Ovary (tissue), 1 donor: ENCODE results near the gene CD300LF.

Experiments
- EP300 ChIP-seq: sonication (generic); formaldehyde crosslinking; IDR thresholded peaks from one replicate; pipeline ENCODE4 v1.6.1; 2017; ENCODE audit warnings: antibody characterized with exemption
- POLR2A ChIP-seq: fragments of 450-650 bp; IDR thresholded peaks from one replicate; pipeline ENCODE4 v1.6.1; 2017; ENCODE audit warnings: antibody characterized with exemption, mild to moderate bottlenecking, moderate library complexity

DNA sequence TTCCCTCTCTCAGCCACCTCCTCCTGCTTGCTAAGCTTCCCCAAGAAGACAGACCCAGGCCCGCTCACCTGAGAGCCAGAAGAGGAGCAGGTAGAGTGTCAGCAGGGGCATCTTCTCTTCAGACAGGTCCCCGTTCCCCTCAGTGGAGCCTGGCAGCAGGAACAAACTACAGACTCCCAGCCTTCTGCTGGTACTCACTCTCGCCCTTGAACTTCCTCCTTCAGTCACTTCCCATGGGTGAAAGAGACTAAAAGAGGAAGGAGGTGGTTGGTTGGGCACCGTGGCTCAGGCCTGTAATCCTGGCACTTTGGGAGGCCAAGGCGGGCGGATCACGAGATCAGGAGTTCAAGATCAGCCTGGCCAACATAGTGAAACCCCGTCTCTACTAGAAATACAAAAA is at the start of gene CD300LF:
- TF ChIP-seq POLR2A (no peak), EP300 (no peak)
